ENCODE measurements around the gene DEDD.

Gene DEDD

GRCh38 chr1:161100556-161100955, 31.9 kb downstream of the DEDD start:
- Histone ChIP-seq H3K27me3 (replicated peaks) (no peaks in the 10 kb centered on the region), H3K36me3 (replicated peaks) (peaks cover 19% of the 10 kb centered on the region), H3K27ac (no peak overlapping the region), H3K4me3 (ENCODE audit: low read depth, low read length) (no peak overlapping the region)
- no peak for DNase-seq
- in situ Hi-C loops (cut with HindIII; ENCODE audit: low pct_ligation_motif_present, low sequenced_read_pairs): no loop called here
- TF ChIP-seq, protein P1, sequence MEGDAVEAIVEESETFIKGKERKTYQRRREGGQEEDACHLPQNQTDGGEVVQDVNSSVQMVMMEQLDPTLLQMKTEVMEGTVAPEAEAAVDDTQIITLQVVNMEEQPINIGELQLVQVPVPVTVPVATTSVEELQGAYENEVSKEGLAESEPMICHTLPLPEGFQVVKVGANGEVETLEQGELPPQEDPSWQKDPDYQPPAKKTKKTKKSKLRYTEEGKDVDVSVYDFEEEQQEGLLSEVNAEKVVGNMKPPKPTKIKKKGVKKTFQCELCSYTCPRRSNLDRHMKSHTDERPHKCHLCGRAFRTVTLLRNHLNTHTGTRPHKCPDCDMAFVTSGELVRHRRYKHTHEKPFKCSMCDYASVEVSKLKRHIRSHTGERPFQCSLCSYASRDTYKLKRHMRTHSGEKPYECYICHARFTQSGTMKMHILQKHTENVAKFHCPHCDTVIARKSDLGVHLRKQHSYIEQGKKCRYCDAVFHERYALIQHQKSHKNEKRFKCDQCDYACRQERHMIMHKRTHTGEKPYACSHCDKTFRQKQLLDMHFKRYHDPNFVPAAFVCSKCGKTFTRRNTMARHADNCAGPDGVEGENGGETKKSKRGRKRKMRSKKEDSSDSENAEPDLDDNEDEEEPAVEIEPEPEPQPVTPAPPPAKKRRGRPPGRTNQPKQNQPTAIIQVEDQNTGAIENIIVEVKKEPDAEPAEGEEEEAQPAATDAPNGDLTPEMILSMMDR (IDR thresholded peaks at IDR 0.05; ENCODE audit: low read depth, low read length, missing control alignments): no peak

- Histone ChIP-seq H3K27me3 (replicated peaks) (no peaks in the 10 kb centered on the region), H3K27ac (no peak overlapping the region), H3K36me3 (replicated peaks) (peaks cover 19% of the 10 kb centered on the region), H3K4me3 (ENCODE audit: low read depth, low read length) (peak overlapping the region; percentile 63)
- TF ChIP-seq, protein P1 (IDR thresholded peaks at IDR 0.05; ENCODE audit: low read depth, low read length, missing control alignments): no peak
- no peak for DNase-seq
- in situ Hi-C loops (cut with HindIII; ENCODE audit: low pct_ligation_motif_present, low sequenced_read_pairs): no loop called here
These were observed 33.2 kb downstream of the DEDD start for GRCh38 chr1:161099090-161099802.

DNA sequence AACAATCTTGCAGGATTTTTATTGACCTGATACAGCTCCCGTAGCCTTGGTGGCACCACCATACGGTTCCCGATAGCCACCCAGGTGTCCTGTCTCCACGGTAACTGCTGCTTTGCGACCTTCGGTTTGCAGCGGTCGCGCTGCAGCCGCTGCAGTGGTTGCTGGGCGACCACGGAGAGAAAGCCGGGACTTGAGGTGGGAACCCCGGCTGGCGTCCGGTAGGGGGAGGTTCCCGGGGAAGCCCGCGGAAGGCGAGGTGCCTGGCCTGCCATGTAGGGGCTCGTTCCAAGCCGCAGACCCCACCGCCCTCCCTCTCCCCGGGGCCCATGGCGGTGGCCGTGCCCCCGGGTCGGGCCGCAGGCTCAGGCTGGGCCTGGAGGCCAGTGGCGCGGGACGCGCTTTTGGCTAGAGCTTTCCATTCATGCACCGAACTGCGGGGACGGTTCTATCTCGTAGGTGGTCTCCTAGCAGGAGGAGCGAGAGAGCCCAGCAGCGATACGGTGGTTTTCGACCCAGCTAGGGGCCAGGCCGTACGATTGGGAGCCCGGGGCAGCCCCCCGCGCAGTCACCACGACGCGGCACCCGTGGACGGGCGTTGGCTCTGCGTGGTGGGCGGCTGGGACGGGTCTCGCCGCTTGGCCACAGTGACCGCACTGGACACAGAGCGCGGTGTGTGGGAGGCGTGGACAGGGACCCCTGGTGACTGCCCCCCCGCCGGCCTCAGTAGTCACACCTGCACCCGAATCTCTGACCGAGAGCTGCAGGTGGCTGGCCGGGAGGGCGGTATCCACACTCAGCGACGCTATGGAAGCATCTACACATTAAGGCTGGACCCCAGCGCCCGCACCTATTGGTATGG, 34.0 kb downstream of the DEDD start, which contains the start of gene KLHDC9:
TSS of gene KLHDC9 (plus strand) at position 152 of the 859 bp plus-strand sequence. CDS start at position 327, 175 bp downstream.
- in situ Hi-C loops (cut with HindIII; ENCODE audit: low pct_ligation_motif_present, low sequenced_read_pairs): no loop called here
- Histone ChIP-seq H3K27ac (no peak within 1 kb of the TSS), H3K36me3 (replicated peaks) (peaks cover 19% of the 10 kb centered on the region), H3K4me3 (ENCODE audit: low read depth, low read length) (peak within 1 kb of the TSS; percentile 63), H3K27me3 (replicated peaks) (no peaks in the 10 kb centered on the region)
- TF ChIP-seq, protein P1 (IDR thresholded peaks at IDR 0.05; ENCODE audit: low read depth, low read length, missing control alignments): peak; percentile 36
- DNase-seq: peak; percentile 45

GRCh38 chr1:161096530-161096929, 35.9 kb downstream of the DEDD start:
- DNase-seq: no peak
- TF ChIP-seq, protein P1 (IDR thresholded peaks at IDR 0.05; ENCODE audit: low read depth, low read length, missing control alignments): no peak
- no peak overlapping the region for H3K4me3 ChIP-seq (ENCODE audit: low read depth, low read length)

GRCh38 chr1:161096015-161096414, 36.5 kb downstream of the DEDD start:
- H3K36me3 ChIP-seq (replicated peaks): peaks cover 9% of the 10 kb centered on the region
- in situ Hi-C loops (cut with HindIII; ENCODE audit: low pct_ligation_motif_present, low sequenced_read_pairs): no loop called here
- no peak overlapping the region for H3K27ac ChIP-seq
- DNase-seq: no peak
- no peak overlapping the region for H3K4me3 ChIP-seq (ENCODE audit: low read depth, low read length)
- TF ChIP-seq, protein P1 (IDR thresholded peaks at IDR 0.05; ENCODE audit: low read depth, low read length, missing control alignments): no peak
- H3K27me3 ChIP-seq (replicated peaks): no peaks in the 10 kb centered on the region

More at GRCh38 chr1:161096530-161096929, 35.9 kb downstream of the DEDD start:
- in situ Hi-C loops (cut with HindIII; ENCODE audit: low pct_ligation_motif_present, low sequenced_read_pairs): no loop called here
- Histone ChIP-seq H3K27ac (no peak overlapping the region), H3K27me3 (replicated peaks) (no peaks in the 10 kb centered on the region), H3K36me3 (replicated peaks) (peaks cover 12% of the 10 kb centered on the region)
